ENCODE results near the gene IGHMBP2. TPM values are rescaled to one million over a fixed set of nuclear protein-coding genes. Genes with fewer than 3 reads are reported as not detected.
A peak's percentile ranks its signal among the peaks of the same experiment; 100 is the strongest.

Gene IGHMBP2
- total RNA-seq, 1 experiment from 2014 or later: 49.1 TPM

DNA sequence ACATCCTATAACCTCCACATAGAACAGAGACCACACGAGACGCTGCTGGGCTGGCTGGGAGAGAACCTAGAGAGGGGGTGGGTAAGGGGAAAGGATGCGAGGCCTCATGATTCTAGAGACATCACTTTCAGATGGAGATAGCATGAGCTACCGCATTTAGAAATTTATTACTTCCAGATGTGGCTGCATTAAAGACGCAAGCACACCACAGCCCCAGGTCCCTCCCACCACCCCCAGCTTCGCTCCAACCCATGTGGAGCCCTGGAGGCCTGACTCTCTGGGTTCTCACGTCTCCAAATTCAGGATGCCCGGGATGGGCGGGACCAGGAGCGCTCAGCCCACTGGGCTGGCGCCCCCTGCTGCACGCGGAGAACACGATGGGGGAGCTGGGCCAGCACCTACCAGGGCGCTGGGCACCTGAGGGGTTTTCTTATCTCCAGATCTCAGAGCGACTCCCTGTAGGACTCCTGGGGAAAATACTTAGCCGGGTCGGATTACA, 13.7 kb upstream of the IGHMBP2 start:
- H3K27me3 ChIP-seq (replicated peaks; ENCODE audit: control insufficient read depth, insufficient read depth, low read length): no peaks in the 10 kb centered on the region
- H3K4me3 Mint-ChIP-seq (ENCODE audit: unreplicated experiment): no peak overlapping the region
- H3K27ac Mint-ChIP-seq (ENCODE audit: unreplicated experiment): no peak overlapping the region
- ChIA-PET POLR2A (interaction anchor here (0.6 kb wide), 1 partner anchor 496 kb away, joined by 4 read pairs; no protein-coding TSS in a partner anchor), CTCF (no interaction called here)
- H3K4me1 Mint-ChIP-seq (ENCODE audit: low read depth, unreplicated experiment): no peaks in the 10 kb centered on the region
- intact Hi-C loops (cut with micrococcal nuclease; ENCODE audit: unreplicated experiment): no loop called here
- peaks cover 52% of the 10 kb centered on the region for H3K36me3 Mint-ChIP-seq (ENCODE audit: insufficient read depth, unreplicated experiment)
- H3K9me3 ChIP-seq: no peaks in the 10 kb centered on the region
- H3K4me3 ChIP-seq (ENCODE audit: low read depth, low read length): no peak overlapping the region
- peak in 1 of 2 experiments; percentile 59 for DNase-seq
- peaks cover 9% of the 10 kb centered on the region for H3K36me3 ChIP-seq (ENCODE audit: control insufficient read depth, insufficient read depth, low read length)
- no peaks in the 10 kb centered on the region for H3K9me3 Mint-ChIP-seq (ENCODE audit: unreplicated experiment)
- TF ChIP-seq, protein P1, sequence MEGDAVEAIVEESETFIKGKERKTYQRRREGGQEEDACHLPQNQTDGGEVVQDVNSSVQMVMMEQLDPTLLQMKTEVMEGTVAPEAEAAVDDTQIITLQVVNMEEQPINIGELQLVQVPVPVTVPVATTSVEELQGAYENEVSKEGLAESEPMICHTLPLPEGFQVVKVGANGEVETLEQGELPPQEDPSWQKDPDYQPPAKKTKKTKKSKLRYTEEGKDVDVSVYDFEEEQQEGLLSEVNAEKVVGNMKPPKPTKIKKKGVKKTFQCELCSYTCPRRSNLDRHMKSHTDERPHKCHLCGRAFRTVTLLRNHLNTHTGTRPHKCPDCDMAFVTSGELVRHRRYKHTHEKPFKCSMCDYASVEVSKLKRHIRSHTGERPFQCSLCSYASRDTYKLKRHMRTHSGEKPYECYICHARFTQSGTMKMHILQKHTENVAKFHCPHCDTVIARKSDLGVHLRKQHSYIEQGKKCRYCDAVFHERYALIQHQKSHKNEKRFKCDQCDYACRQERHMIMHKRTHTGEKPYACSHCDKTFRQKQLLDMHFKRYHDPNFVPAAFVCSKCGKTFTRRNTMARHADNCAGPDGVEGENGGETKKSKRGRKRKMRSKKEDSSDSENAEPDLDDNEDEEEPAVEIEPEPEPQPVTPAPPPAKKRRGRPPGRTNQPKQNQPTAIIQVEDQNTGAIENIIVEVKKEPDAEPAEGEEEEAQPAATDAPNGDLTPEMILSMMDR (IDR thresholded peaks at IDR 0.05; ENCODE audit: insufficient read depth in 1 of 2, low read depth in 1 of 2, low read length in 1 of 2, severe bottlenecking in 1 of 2, unreplicated experiment in 1 of 2): peak; percentile 25 to 49
- no peaks in the 10 kb centered on the region for H3K27me3 Mint-ChIP-seq (ENCODE audit: insufficient read depth, unreplicated experiment)
- BruUV-seq (replicated peaks): no TSS peak
- H3K4me1 ChIP-seq: no peaks in the 10 kb centered on the region

DNA sequence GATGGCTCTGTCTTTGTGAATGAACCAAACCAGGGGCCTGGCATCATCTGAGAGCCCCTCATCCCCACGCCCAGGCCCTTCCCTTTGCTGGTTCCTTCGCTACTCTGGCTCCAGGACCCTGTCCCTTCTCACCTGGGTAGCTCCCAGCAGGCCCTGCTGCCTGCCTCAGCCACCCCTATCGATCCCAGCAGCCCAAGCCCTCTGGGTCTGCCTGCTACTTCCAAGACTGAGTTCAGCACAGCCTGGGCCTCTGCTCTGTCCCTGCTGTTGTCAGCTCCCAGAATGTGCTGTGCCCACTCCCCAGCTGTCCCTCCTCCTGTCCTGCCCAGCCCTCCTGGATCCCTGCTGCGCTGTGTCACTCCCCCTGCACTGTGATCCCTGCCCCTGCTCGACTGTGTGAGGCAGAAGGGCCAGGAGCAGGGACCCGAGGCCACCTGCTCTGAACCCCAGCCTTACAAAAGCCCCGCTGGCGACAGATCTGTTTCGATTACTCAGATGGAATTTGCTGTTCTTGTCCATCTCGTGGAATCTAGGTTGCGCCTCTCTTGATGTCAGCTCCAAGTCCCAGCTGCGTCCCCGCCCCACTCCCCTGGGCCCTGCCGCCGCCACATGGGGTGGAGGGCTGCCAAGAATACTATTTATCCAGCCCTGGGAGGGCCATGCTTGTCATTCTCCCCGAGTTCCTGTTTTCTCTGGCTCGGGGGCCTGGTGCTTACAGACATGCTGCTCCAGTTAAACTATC, 13.0 kb upstream of the IGHMBP2 start:
- BruUV-seq (replicated peaks): no TSS peak
- no peaks in the 10 kb centered on the region for H3K4me1 ChIP-seq
- H3K9me3 Mint-ChIP-seq (ENCODE audit: unreplicated experiment): no peaks in the 10 kb centered on the region
- no peaks in the 10 kb centered on the region for H3K27me3 Mint-ChIP-seq (ENCODE audit: insufficient read depth, unreplicated experiment)
- no peaks in the 10 kb centered on the region for H3K4me1 Mint-ChIP-seq (ENCODE audit: low read depth, unreplicated experiment)
- no peak overlapping the region for H3K4me3 ChIP-seq (ENCODE audit: low read depth, low read length)
- POLR2A ChIA-PET: no interaction called here
- CTCF ChIA-PET: no interaction called here
- no peaks in the 10 kb centered on the region for H3K27me3 ChIP-seq (replicated peaks; ENCODE audit: control insufficient read depth, insufficient read depth, low read length)
- TF ChIP-seq, protein P1 (IDR thresholded peaks at IDR 0.05; ENCODE audit: insufficient read depth in 1 of 2, low read depth in 1 of 2, low read length in 1 of 2, severe bottlenecking in 1 of 2, unreplicated experiment in 1 of 2): no peak
- no peak for DNase-seq
- H3K9me3 ChIP-seq: no peaks in the 10 kb centered on the region
- intact Hi-C loops (cut with micrococcal nuclease; ENCODE audit: unreplicated experiment): no loop called here
- H3K36me3 Mint-ChIP-seq (ENCODE audit: insufficient read depth, unreplicated experiment): peaks cover 56% of the 10 kb centered on the region
- H3K4me3 Mint-ChIP-seq (ENCODE audit: unreplicated experiment): no peak overlapping the region
- no peak overlapping the region for H3K27ac Mint-ChIP-seq (ENCODE audit: unreplicated experiment)
- peaks cover 10% of the 10 kb centered on the region for H3K36me3 ChIP-seq (ENCODE audit: control insufficient read depth, insufficient read depth, low read length)

DNA sequence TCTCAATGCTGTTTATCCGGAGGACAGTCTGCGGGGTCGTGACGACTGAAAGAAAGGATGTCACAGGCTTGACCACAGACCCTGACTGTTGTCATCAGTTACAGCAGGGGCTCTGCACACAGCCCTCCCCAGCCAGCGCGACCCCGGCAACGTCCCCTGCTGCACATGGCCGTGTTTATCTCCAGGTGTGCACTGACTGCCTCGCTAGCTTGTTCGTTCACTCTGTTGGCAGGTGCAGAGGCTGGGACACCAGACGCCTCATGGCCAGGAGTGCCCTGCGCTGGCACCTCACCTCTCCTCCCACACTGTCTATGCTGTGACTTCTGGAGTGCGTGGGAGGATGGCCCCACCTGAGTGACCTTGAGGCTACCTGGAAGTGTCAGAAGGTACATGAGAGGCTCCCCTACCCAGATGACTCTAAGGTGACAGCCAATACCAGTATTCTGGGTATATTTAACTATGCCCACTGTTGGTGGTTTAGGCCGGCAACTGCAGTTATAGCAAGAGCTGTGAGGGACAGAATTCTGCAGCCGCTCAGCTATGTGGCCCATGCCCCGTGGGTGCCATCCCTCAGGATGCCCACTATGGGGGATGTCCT, 12.2 kb upstream of the IGHMBP2 start:
- H3K27me3 ChIP-seq (replicated peaks; ENCODE audit: control insufficient read depth, insufficient read depth, low read length): no peaks in the 10 kb centered on the region
- no TSS peak for BruUV-seq (replicated peaks)
- ChIA-PET POLR2A (no interaction called here), CTCF (no interaction called here)
- Mint-ChIP-seq H3K4me3 (ENCODE audit: unreplicated experiment) (no peak overlapping the region), H3K4me1 (ENCODE audit: low read depth, unreplicated experiment) (no peaks in the 10 kb centered on the region), H3K27me3 (ENCODE audit: insufficient read depth, unreplicated experiment) (no peaks in the 10 kb centered on the region), H3K36me3 (ENCODE audit: insufficient read depth, unreplicated experiment) (peaks cover 62% of the 10 kb centered on the region), H3K9me3 (ENCODE audit: unreplicated experiment) (no peaks in the 10 kb centered on the region), H3K27ac (ENCODE audit: unreplicated experiment) (no peak overlapping the region)
- H3K4me1 ChIP-seq: no peaks in the 10 kb centered on the region
- intact Hi-C loops (cut with micrococcal nuclease; ENCODE audit: unreplicated experiment): no loop called here
- H3K4me3 ChIP-seq (ENCODE audit: low read depth, low read length): no peak overlapping the region
- TF ChIP-seq, protein P1 (IDR thresholded peaks at IDR 0.05; ENCODE audit: insufficient read depth in 1 of 2, low read depth in 1 of 2, low read length in 1 of 2, severe bottlenecking in 1 of 2, unreplicated experiment in 1 of 2): no peak
- DNase-seq: no peak
- peaks cover 12% of the 10 kb centered on the region for H3K36me3 ChIP-seq (ENCODE audit: control insufficient read depth, insufficient read depth, low read length)
- H3K9me3 ChIP-seq: no peaks in the 10 kb centered on the region

Measured in Caco-2 (cell line).